Peyer's patch (tissue), 4 donors: ENCODE measurements around the gene OSBPL7. TPM values are rescaled to one million over a fixed set of nuclear protein-coding genes. Genes with fewer than 3 reads are reported as not detected.
A peak's percentile ranks its signal among the peaks of the same experiment; 100 is the strongest.

Experiments
- DNase-seq, 3 donors: peaks; one replicate each; pipeline ENCODE4 v3.0.0-alpha.2; 2017 to 2019
- H3K27ac ChIP-seq, 4 donors: fragments of 200-600 bp; sonication (generic); one replicate each; pipeline ENCODE4 v1.5.1; 2016 to 2019
- H3K27me3 ChIP-seq, 2 donors: fragments of 200-600 bp; sonication (generic); one replicate each; pipeline ENCODE4 v1.5.1; 2019
- H3K36me3 ChIP-seq, 3 donors: fragments of 200-600 bp; sonication (generic); one replicate each; pipeline ENCODE4 v1.5.1; 2016 to 2019
- H3K4me1 ChIP-seq, 4 donors: fragments of 200-600 bp; sonication (generic); one replicate each; pipeline ENCODE4 v1.5.1; 2016 to 2019
- H3K4me3 ChIP-seq, 4 donors: fragments of 200-600 bp; sonication (generic); 1 replicate in 3 of 4; 2 replicates in 1 of 4; pipeline ENCODE4 v1.5.1; 2016 to 2019; ENCODE audit warnings: mild to moderate bottlenecking in 1 of 4
- H3K9me3 ChIP-seq, 4 donors: fragments of 200-600 bp; sonication (generic); one replicate each; pipeline ENCODE4 v1.5.1; 2016 to 2019; ENCODE audit warnings: mild to moderate bottlenecking in 1 of 4
- CTCF ChIP-seq, 6 experiments: fragments of 450-650 bp in 4 of 6; fragments of 200-600 bp in 2 of 6; sonication (generic) in 1 of 6; IDR thresholded peaks; one replicate each; pipeline ENCODE4 v1.5.1; 2017 to 2019; ENCODE audit warnings: antibody characterized with exemption in 6 of 6, mild to moderate bottlenecking in 3 of 6, moderate library complexity in 1 of 6
- POLR2A ChIP-seq, 2 donors: fragments of 450-650 bp; IDR thresholded peaks; one replicate each; pipeline ENCODE4 v1.5.1; 2017; ENCODE audit warnings: antibody characterized with exemption in 2 of 2, mild to moderate bottlenecking in 2 of 2, moderate library complexity in 2 of 2
- total RNA-seq, 4 donors: library from RNA; depleted of rRNA; stranded (reverse); fragments of >200 nt; gene quantifications; one replicate each; pipeline ENCODE4 v1.1.0, GENCODE V29; 2016

Gene OSBPL7
- total RNA-seq, 4 donors from 2014 or later, result 31.4 to 104 (median 70.9) TPM

GRCh38 chr17:47791025-47791424 is 30.6 kb downstream of the OSBPL7 start:
- no peak for TF ChIP-seq POLR2A (IDR thresholded peaks at IDR 0.05)
- TF ChIP-seq CTCF (IDR thresholded peaks at IDR 0.05), result no peak
- no peak overlapping the region for H3K27ac ChIP-seq

GRCh38 chr17:47789611-47790561 is 31.7 kb downstream of the OSBPL7 start:
- peak; percentile 20 to 73 (median 69) for DNase-seq
- TF ChIP-seq POLR2A (IDR thresholded peaks at IDR 0.05) (no peak), CTCF (IDR thresholded peaks at IDR 0.05) (peak in 4 of 6 experiments; percentile 38 to 52 (median 50))
- H3K9me3 ChIP-seq, result no peaks in the 10 kb centered on the region
- peaks cover 0 to 16% of the 10 kb centered on the region in 2 donors for H3K27me3 ChIP-seq
- peak overlapping the region; percentile 19 to 49 (median 40) for H3K4me3 ChIP-seq
- H3K27ac ChIP-seq, result no peak overlapping the region
- peaks cover 0 to 9% (median 2%) of the 10 kb centered on the region in 4 donors for H3K4me1 ChIP-seq
- H3K36me3 ChIP-seq, result no peaks in the 10 kb centered on the region

More at GRCh38 chr17:47791025-47791424, 30.6 kb downstream of the OSBPL7 start:
- no peaks in the 10 kb centered on the region for H3K9me3 ChIP-seq
- H3K27me3 ChIP-seq, result peaks cover 0 to 16% of the 10 kb centered on the region in 2 donors
- peaks cover 0 to 9% (median 2%) of the 10 kb centered on the region in 4 donors for H3K4me1 ChIP-seq
- H3K36me3 ChIP-seq, result no peaks in the 10 kb centered on the region
- no peak overlapping the region for H3K4me3 ChIP-seq
- DNase-seq, result peak in 1 of 3 donors; percentile 21

GRCh38 chr17:47785538-47786123 is 36.0 kb downstream of the OSBPL7 start:
- Histone ChIP-seq H3K4me3 (no peak overlapping the region), H3K9me3 (no peaks in the 10 kb centered on the region), H3K36me3 (no peaks in the 10 kb centered on the region), H3K27me3 (peaks cover 0 to 11% of the 10 kb centered on the region in 2 donors), H3K27ac (no peak overlapping the region), H3K4me1 (peaks cover 0 to 9% (median 2%) of the 10 kb centered on the region in 4 donors)
- no peak for TF ChIP-seq POLR2A (IDR thresholded peaks at IDR 0.05)
- TF ChIP-seq CTCF (IDR thresholded peaks at IDR 0.05), result no peak
- no peak for DNase-seq

DNA sequence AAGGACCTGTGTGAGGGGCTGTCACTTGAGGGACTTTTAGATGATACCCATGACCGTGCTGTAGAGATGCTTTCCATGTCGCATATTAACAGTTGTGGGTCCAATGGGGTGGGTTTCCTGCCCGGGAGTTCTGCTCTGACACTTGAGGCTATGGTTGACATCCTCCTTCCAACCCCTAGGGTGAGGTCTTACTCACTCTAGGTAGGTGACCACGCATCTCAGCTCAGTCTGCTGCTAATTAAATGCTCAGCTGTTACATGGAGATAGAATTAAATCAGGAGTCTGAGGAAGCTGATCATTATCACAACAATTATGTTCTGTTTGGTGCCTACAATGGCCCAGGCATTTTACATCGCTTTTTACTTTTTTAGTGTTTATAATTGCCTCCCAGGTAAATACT is 40.2 kb downstream of the OSBPL7 start:
- Histone ChIP-seq H3K4me1 (no peaks in the 10 kb centered on the region), H3K27ac (no peak overlapping the region), H3K36me3 (no peaks in the 10 kb centered on the region), H3K4me3 (no peak overlapping the region), H3K9me3 (no peaks in the 10 kb centered on the region), H3K27me3 (peaks cover 0 to 8% of the 10 kb centered on the region in 2 donors)
- DNase-seq, result no peak
- TF ChIP-seq CTCF (IDR thresholded peaks at IDR 0.05) (no peak), POLR2A (IDR thresholded peaks at IDR 0.05) (no peak)

DNA sequence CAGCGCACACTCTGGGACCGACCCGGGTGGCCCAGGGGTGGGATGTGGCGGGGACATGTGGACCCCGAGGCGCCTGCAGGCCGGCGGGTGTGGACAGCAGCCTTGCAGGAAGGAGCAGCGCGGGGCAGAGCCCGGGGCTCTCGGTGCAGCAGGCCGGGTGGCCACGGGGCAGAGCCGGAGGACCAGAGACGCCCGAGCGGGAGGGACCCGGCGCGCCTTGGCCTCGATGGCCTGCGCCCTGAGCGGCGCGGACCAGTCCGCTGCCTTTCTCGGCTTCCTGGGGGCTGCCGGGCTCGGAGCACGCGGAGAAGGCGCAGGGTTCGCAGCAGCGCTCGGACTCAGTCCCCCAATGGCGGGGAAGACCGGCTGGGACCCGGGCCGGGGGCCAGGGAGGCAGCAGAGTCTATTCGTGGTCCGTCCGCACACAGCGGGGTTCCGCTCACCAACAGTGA is 43.4 kb downstream of the OSBPL7 start:
- H3K36me3 ChIP-seq, result no peaks in the 10 kb centered on the region
- no peak for TF ChIP-seq CTCF (IDR thresholded peaks at IDR 0.05)
- H3K27ac ChIP-seq, result no peak overlapping the region
- no peaks in the 10 kb centered on the region for H3K9me3 ChIP-seq
- H3K4me1 ChIP-seq, result no peaks in the 10 kb centered on the region
- no peak overlapping the region for H3K4me3 ChIP-seq
- H3K27me3 ChIP-seq, result peaks cover 0 to 8% of the 10 kb centered on the region in 2 donors
- DNase-seq, result no peak
